Measurements from ENCODE around the gene ALS2CL. TPM values are rescaled to one million over a fixed set of nuclear protein-coding genes. Genes with fewer than 3 reads are reported as not detected.

Gene ALS2CL
- total and polyA plus RNA-seq, 12 donors, result 1.5 to 48.3 (median 10.1) TPM

DNA sequence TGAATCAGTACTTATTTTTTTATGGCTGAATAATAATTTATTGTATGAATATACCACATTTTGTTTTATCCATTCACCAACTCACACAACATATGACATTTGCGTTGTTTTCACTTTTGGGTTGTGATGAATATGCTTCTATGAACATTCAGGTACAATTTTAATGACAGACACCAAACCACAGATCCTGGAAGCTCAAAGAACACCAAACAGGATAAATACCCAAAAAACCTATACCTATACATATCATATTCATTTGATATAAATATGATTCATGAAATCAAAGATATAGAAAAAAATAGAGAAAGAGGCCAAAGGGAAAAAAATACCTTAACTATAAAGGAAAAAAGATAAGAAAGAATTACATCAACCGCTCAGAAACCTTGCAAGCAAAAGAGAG is 45.4 kb downstream of the ALS2CL start:
- Histone ChIP-seq H3K4me1 (replicated peaks in 1 of 2) (no peaks in the 10 kb centered on the region), H3K36me3 (replicated peaks in 1 of 2) (no peaks in the 10 kb centered on the region), H3K9me3 (replicated peaks in 1 of 3) (peaks cover 0 to 8% (median 0%) of the 10 kb centered on the region in 3 donors), H3K27me3 (no peaks in the 10 kb centered on the region), H3K4me3 (no peak overlapping the region), H3K27ac (no peak overlapping the region)
- intact Hi-C loops (cut with DNase I), result no loop called here
- no peak for TF ChIP-seq POLR2A (IDR thresholded peaks at IDR 0.05)
- TF ChIP-seq, protein P1, sequence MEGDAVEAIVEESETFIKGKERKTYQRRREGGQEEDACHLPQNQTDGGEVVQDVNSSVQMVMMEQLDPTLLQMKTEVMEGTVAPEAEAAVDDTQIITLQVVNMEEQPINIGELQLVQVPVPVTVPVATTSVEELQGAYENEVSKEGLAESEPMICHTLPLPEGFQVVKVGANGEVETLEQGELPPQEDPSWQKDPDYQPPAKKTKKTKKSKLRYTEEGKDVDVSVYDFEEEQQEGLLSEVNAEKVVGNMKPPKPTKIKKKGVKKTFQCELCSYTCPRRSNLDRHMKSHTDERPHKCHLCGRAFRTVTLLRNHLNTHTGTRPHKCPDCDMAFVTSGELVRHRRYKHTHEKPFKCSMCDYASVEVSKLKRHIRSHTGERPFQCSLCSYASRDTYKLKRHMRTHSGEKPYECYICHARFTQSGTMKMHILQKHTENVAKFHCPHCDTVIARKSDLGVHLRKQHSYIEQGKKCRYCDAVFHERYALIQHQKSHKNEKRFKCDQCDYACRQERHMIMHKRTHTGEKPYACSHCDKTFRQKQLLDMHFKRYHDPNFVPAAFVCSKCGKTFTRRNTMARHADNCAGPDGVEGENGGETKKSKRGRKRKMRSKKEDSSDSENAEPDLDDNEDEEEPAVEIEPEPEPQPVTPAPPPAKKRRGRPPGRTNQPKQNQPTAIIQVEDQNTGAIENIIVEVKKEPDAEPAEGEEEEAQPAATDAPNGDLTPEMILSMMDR (IDR thresholded peaks at IDR 0.05), result no peak
- 48 to 97% (median 89%) methylated on average over 2 of the region's 2 CpGs for WGBS, 4 donors
- no peak for DNase-seq

DNA sequence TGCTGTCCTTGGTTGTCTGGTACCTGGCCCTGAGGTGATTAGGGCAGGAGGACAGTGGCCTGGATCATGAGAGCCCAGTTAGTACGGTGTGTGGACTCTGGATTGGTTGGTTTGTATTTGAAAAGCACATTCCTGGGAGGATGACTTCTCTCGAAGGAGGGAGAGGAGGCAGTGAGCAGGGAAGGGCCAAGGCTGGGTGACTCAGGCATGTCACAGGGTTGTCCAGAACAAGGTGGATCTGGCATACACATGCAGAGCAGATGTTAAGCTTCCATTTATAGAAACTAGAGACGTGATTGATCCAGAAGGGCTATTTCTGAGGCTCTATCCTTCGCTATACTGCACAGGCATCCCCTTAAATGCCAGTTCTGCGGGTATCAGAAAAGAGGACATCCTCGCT is 46.8 kb downstream of the ALS2CL start:
- DNase-seq, result peak; percentile 40 to 76 (median 59)
- H3K27ac ChIP-seq, result no peak overlapping the region
- intact Hi-C loops (cut with DNase I), result no loop called here
- no peaks in the 10 kb centered on the region for H3K36me3 ChIP-seq (replicated peaks in 1 of 2)
- peaks cover 0 to under 1% (median 0%) of the 10 kb centered on the region in 3 donors for H3K9me3 ChIP-seq (replicated peaks in 1 of 3)
- H3K4me3 ChIP-seq, result no peak overlapping the region
- TF ChIP-seq POLR2A (IDR thresholded peaks at IDR 0.05), result no peak
- TF ChIP-seq, protein P1 (IDR thresholded peaks at IDR 0.05), result no peak
- H3K27me3 ChIP-seq, result no peaks in the 10 kb centered on the region
- WGBS, 4 donors, result 32 to 45% (median 41%) methylated on average over 4 to 6 of the region's 6 CpGs
- no peaks in the 10 kb centered on the region for H3K4me1 ChIP-seq (replicated peaks in 1 of 2)

DNA sequence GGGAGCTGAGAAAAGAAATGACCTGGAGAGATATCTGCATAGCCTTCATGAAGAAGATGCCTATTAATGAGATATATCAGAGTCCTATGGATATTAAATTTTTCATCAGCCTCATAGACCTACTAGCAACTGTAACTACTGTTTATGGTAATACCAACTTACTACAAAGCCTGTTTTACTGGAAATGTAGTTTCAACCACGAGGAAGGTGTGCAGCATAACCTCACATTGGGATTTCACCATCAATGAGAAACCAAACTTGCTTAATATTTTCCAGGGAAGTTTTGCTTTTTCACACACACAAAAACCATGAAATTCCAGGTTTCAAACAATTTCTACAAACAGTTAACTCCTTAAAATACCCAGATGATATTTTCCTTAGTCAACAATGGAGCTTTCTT is 49.8 kb downstream of the ALS2CL start:
- intact Hi-C loops (cut with DNase I), result no loop called here

DNA sequence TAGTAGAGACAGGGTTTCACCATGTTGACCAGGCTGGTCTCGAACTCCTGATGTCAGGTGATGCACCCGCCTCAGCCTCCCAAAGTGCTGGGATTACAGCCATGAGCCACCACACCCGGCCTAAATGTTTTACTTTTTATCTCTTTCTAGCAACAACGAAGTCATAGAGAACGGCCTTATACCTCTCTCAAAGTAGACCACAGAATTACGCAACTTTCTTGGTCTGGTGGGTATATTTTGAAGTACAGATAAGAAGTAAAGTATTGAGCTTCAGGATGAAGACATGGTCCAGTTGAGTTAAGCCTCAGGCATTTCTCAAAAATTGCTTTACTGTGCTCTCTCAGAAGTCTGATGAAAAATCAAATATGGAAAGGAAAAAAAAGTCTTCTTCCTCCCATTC is 50.5 kb downstream of the ALS2CL start:
- no peak for DNase-seq
- WGBS, 4 donors, result 79 to 87% (median 82%) methylated on average over 6 of the region's 6 CpGs
- Histone ChIP-seq H3K9me3 (replicated peaks in 1 of 3) (no peaks in the 10 kb centered on the region), H3K27me3 (no peaks in the 10 kb centered on the region), H3K4me1 (replicated peaks in 1 of 2) (no peaks in the 10 kb centered on the region), H3K36me3 (replicated peaks in 1 of 2) (no peaks in the 10 kb centered on the region), H3K27ac (no peak overlapping the region), H3K4me3 (no peak overlapping the region)
- intact Hi-C loops (cut with DNase I), result no loop called here
- TF ChIP-seq, protein P1 (IDR thresholded peaks at IDR 0.05), result no peak

More for the DNA sequence above, 49.8 kb downstream of the ALS2CL start:
- Histone ChIP-seq H3K4me1 (replicated peaks in 1 of 2) (no peaks in the 10 kb centered on the region), H3K4me3 (no peak overlapping the region), H3K9me3 (replicated peaks in 1 of 3) (no peaks in the 10 kb centered on the region), H3K27ac (no peak overlapping the region), H3K27me3 (no peaks in the 10 kb centered on the region), H3K36me3 (replicated peaks in 1 of 2) (no peaks in the 10 kb centered on the region)
- no peak for TF ChIP-seq POLR2A (IDR thresholded peaks at IDR 0.05)
- TF ChIP-seq, protein P1 (IDR thresholded peaks at IDR 0.05), result no peak
- 81 to 91% (median 83%) methylated on average over 1 of the region's 1 CpG for WGBS, 4 donors
- DNase-seq, result no peak
